ENCODE results near the gene EPPIN. TPM values are rescaled to one million over a fixed set of nuclear protein-coding genes. Genes with fewer than 3 reads are reported as not detected.
"Not testable (repeated sequence)": the region's sequence is repeated elsewhere in the genome, so short reads cannot be mapped to it uniquely, and the experiment has no call there.

Gene EPPIN
- total RNA-seq, 3 donors from 2014 or later: not detected

GRCh38 chr20:45576995-45577394 lies 29.8 kb upstream of the EPPIN start:
- DNase-seq (no peak), ATAC-seq (no peak)
- intact Hi-C loops (cut with DNase I, micrococcal nuclease): no loop called here
- Histone ChIP-seq H3K4me3 (no peak overlapping the region), H3K4me1 (ENCODE audit: low read depth) (no peaks in the 10 kb centered on the region), H3K36me3 (ENCODE audit: low read depth) (no peaks in the 10 kb centered on the region), H3K9me3 (no peaks in the 10 kb centered on the region)
- no peak for TF ChIP-seq CTCF (IDR thresholded peaks at IDR 0.05)

DNA sequence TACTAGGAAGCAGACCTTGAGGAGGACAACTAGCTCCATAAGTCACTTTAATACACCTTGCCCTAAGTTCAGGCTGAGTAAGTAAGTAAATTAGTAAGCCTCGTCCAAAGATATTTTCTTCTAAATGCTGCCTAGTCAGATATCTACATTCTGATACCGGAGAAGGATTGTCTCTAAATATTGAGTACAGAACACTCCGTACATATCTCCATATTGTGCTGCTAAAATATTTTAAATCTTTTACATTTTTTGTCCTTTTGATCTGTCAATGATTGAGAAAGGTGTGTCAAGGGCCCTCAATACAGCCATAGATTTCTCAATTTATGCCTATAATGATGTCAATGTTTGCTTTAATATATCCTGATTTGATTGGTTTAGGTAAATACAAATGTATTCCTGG lies 28.7 kb upstream of the EPPIN start:
- no peak overlapping the region for H3K4me3 ChIP-seq
- H3K4me1 ChIP-seq (ENCODE audit: low read depth): no peaks in the 10 kb centered on the region
- ATAC-seq (no peak), DNase-seq (no peak)
- H3K9me3 ChIP-seq: no peaks in the 10 kb centered on the region
- no peak for TF ChIP-seq CTCF (IDR thresholded peaks at IDR 0.05)
- no peaks in the 10 kb centered on the region for H3K36me3 ChIP-seq (ENCODE audit: low read depth)
- intact Hi-C loops (cut with DNase I, micrococcal nuclease): no loop called here

GRCh38 chr20:45569650-45570049 lies 22.4 kb upstream of the EPPIN start:
- ATAC-seq; H3K9me3 ChIP-seq; H3K4me3 ChIP-seq; H3K4me1 ChIP-seq (ENCODE audit: low read depth); intact Hi-C loops (cut with DNase I, micrococcal nuclease); H3K36me3 ChIP-seq (ENCODE audit: low read depth); DNase-seq: not testable (repeated sequence)

- H3K36me3 ChIP-seq (ENCODE audit: low read depth): no peaks in the 10 kb centered on the region
- TF ChIP-seq CTCF (IDR thresholded peaks at IDR 0.05): no peak
- H3K4me3 ChIP-seq: no peak overlapping the region
- no peak for DNase-seq
- ATAC-seq: no peak
- no peaks in the 10 kb centered on the region for H3K4me1 ChIP-seq (ENCODE audit: low read depth)
- H3K9me3 ChIP-seq: no peaks in the 10 kb centered on the region
- intact Hi-C loops (cut with DNase I, micrococcal nuclease): no loop called here
Measured at GRCh38 chr20:45564760-45565276, 17.6 kb upstream of the EPPIN start.

DNA sequence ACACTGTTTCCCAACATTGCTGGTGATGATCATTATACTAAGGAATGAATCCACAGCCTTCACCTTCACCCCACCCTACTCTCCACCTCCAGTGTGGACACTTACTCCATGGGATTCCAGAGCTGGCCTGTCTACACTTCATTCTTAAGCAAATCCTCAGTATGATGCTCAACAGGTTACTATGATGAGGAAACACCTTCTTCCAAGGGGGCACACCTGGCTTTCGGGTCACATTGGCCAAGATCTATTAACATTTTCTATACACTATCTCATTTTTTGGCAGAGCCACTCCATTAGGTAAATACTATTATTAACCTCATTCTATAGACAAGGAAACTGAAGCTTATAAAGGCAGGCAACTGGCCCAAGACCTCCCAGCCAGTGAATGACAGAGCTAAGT lies 8.0 kb upstream of the EPPIN start:
- ATAC-seq (no peak), DNase-seq (no peak)
- no peak for TF ChIP-seq CTCF (IDR thresholded peaks at IDR 0.05)
- no peak overlapping the region for H3K4me3 ChIP-seq
- intact Hi-C loops (cut with DNase I, micrococcal nuclease): no loop called here
- H3K4me1 ChIP-seq (ENCODE audit: low read depth): peaks cover 3% of the 10 kb centered on the region
- no peaks in the 10 kb centered on the region for H3K9me3 ChIP-seq
- H3K36me3 ChIP-seq (ENCODE audit: low read depth): no peaks in the 10 kb centered on the region

DNA sequence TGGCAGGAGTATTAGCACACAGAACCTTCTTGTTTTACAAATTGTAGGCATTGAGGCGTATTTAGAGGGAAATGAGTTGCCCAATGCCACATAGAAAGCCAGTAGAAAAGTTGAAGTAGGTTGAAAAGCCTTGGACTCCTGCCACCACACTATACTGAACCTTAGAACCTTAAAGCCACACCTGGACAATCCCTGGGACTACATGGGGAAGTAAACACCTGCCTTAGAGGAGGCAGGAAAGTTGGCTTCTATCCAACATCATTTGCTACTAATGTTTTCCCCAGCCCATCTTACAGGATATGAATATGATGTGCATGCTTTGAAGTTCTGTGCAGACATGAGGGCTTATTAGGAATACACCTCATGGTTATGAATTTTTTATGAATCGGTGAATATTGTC lies 5.3 kb upstream of the EPPIN start:
- DNase-seq: peak in 1 of 3 donors; percentile 13
- no peaks in the 10 kb centered on the region for H3K36me3 ChIP-seq (ENCODE audit: low read depth)
- peaks cover 3% of the 10 kb centered on the region for H3K4me1 ChIP-seq (ENCODE audit: low read depth)
- ATAC-seq: peak; percentile 99
- TF ChIP-seq CTCF (IDR thresholded peaks at IDR 0.05): no peak
- intact Hi-C loops (cut with DNase I, micrococcal nuclease): no loop called here
- H3K4me3 ChIP-seq: no peak overlapping the region
- no peaks in the 10 kb centered on the region for H3K9me3 ChIP-seq

All from mucosa of descending colon (tissue), 3 donors.